Muscle layer of duodenum (tissue), 2 donors: Measurements from ENCODE around the gene MACO1.

ENCODE experiments used
- H3K27ac ChIP-seq: one replicate; pipeline ENCODE4 v1.7.0; 2013; ENCODE audit warnings: mild to moderate bottlenecking, low read length
- H3K27me3 ChIP-seq: one replicate; pipeline ENCODE4 v1.7.0; 2013; ENCODE audit warnings: low read depth, mild to moderate bottlenecking, control low read depth, low read length
- H3K36me3 ChIP-seq, 2 donors: one replicate each; pipeline ENCODE4 v1.7.0; 2013; ENCODE audit warnings: low read length in 2 of 2, control low read depth in 1 of 2, mild to moderate bottlenecking in 1 of 2; ENCODE audit not compliant: insufficient read depth in 2 of 2, control insufficient read depth in 1 of 2
- H3K4me1 ChIP-seq, 2 donors: one replicate each; pipeline ENCODE4 v1.7.0; 2013; ENCODE audit warnings: low read length in 2 of 2, mild to moderate bottlenecking in 2 of 2, control low read depth in 1 of 2, moderate library complexity in 1 of 2; ENCODE audit not compliant: insufficient read depth in 2 of 2, control insufficient read depth in 1 of 2
- H3K4me3 ChIP-seq, 2 donors: one replicate each; pipeline ENCODE4 v1.7.0; 2013; ENCODE audit warnings: low read length in 2 of 2, low read depth in 1 of 2, mild to moderate bottlenecking in 1 of 2
- H3K9me3 ChIP-seq, 2 donors: one replicate each; pipeline ENCODE4 v1.7.0; 2013; ENCODE audit warnings: low read length in 2 of 2, control low read depth in 1 of 2, mild to moderate bottlenecking in 1 of 2; ENCODE audit not compliant: control insufficient read depth in 1 of 2
- donor health status: healthy.

MACO1 gene

DNA sequence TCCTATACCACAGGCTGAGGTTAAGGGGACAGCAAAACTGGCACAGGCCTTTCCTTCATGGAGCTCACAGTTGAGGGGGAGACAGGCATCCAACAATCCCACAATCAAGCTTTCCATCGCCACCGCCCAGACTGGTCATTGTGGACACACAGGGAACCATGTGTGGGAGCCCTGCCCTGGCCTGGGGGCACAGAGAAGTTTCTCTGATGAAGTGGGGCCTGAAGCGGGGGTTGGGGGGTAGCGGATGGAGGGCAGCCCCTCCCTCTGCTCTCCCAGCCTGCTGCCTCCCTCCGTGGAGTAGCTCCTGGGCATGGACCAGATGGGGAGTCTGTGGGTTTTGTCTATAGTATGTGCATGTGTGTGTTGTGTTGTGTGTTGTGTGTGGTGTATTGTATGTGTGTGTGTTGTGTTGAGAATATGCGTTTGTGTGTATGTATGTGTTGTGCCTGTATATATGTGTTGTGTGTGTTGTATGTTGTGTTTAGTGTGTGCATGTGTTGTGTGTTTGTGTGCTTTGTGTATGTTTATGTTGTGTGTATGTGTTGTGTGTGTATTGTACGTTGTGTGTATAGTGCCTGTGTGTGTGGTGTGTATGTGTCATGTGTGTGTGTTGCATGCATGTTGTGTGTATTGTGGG, 98.3 kb downstream of the MACO1 start:
- H3K27me3 ChIP-seq, result no peaks in the 10 kb centered on the region

DNA sequence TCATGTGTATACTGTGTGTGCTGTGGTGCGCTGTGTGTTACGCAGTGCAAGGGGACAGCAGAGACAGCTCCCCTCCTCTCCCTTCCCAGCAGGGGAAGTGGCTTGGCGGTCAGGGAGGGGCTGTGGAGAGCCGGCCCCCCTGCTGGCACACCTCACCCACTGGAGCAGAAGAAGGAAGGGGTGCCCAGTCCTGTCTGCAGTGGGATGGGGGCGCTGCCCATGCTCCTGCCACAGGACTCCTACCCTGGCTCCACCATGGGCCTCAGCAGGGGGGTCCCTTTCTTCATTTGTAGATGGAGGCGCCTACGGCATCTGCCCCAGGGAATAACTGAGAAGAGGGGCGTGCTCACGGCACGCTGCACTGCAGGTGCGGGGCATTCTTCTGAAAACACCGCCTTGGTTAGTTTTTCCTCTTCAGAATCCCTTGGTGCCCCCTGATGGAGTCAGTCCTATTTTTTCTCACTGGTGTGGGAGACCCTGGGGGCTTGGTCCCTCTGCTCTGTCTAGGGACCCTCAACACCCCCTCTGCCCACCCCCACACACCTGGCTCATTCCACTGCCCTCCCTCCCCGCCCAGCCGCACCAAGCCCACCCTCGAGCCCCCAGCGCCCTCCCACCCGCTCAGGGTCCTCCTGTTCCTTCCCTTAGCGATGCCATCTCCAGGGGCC, 99.0 kb downstream of the MACO1 start:
- Histone ChIP-seq H3K4me1 (no peaks in the 10 kb centered on the region), H3K36me3 (no peaks in the 10 kb centered on the region), H3K4me3 (no peak overlapping the region), H3K27ac (no peak overlapping the region), H3K9me3 (peaks cover 0 to 7% of the 10 kb centered on the region in 2 donors), H3K27me3 (no peaks in the 10 kb centered on the region)

More for the DNA sequence above, 98.3 kb downstream of the MACO1 start:
- Histone ChIP-seq H3K9me3 (peaks cover 0 to 7% of the 10 kb centered on the region in 2 donors), H3K4me3 (no peak overlapping the region), H3K4me1 (no peaks in the 10 kb centered on the region), H3K36me3 (no peaks in the 10 kb centered on the region), H3K27ac (no peak overlapping the region)

DNA sequence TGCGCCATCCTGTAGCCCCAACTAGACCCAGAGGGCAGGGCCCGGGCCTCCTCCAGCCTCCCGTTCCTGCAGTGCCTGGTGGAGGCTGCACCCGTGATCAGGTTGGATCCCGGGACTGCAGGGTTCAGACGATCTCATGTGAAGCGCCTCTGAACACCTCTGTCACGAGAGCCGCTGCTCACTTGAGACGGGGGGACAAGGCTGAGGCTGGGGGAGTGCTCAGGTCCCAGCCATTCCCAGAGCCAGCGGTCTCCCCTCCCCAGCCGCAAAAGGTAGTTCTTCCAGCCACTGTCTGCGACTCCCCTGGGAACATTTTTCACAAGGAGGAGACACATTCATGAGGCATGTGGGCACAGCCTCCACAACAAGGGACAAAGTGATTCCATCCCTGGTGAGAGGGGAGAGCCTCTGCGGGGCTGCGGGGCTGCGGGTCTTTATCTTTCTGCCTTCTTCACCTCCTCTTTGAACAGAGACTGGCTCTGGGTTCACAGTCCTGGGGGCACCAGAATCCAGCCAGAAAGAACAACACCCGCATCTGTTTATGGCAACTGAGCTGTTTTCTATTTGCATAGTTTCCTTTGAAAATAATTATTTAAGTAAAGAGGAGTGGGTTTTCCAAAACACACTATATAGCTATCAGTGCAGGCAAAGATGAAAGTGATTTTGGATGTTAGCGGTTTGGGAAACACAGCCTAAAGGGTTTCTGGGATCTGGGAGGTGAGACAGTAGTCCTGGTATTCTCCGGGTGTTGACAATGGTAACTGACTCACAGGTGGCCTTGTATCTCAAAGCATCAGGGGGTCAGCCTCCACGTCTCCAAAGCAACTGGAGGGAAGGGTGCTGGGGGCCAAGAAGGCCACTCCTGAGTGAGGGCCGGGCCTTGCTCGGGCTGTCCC, 99.7 kb downstream of the MACO1 start:
- Histone ChIP-seq H3K27me3 (no peaks in the 10 kb centered on the region), H3K36me3 (no peaks in the 10 kb centered on the region), H3K4me1 (no peaks in the 10 kb centered on the region), H3K9me3 (peaks cover 0 to 2% of the 10 kb centered on the region in 2 donors), H3K4me3 (no peak overlapping the region), H3K27ac (no peak overlapping the region)

DNA sequence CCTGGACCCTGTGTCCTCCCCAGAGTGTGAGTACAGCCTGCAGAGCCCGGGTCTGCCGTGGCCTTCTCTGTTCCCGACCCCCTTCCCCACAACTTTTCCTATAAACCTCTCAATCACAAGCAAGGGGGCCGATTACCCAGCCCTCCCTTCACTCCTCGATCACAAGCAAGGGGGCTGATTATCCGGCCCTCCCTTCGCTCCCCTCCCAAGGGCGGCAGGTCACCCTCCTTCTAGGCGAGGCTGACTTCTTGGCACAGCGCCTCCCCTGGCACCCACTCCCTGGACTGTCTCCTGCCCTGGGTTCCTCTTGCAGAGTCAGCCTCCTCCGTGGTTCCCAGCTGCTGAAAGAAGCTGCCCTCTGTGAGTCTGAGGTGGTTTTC, 100.4 kb downstream of the MACO1 start:
- H3K27ac ChIP-seq, result no peak overlapping the region
- H3K4me1 ChIP-seq, result no peaks in the 10 kb centered on the region
- no peaks in the 10 kb centered on the region for H3K36me3 ChIP-seq
- H3K4me3 ChIP-seq, result no peak overlapping the region
- H3K27me3 ChIP-seq, result no peaks in the 10 kb centered on the region
- no peaks in the 10 kb centered on the region for H3K9me3 ChIP-seq

DNA sequence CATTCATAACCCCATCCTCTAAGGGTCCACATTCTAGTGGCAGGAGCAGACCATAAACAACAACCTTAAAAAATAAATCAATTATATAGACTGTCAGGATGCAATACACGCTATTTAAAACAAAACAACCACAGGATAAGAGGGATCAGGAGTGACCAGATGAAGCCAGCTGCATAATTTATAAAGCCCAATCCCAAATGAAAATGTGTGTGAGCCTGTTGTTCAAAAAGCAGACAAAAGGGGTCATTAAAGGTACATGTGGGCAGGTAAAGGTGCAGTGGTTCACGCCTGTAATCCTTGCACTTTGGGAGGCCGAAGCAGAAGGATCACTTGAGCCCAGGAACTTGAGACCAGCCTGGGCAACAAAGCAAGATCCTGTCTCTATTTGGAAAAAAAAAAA, 102.3 kb downstream of the MACO1 start:
- Histone ChIP-seq H3K4me3 (no peak overlapping the region), H3K27ac (no peak overlapping the region), H3K27me3 (no peaks in the 10 kb centered on the region), H3K36me3 (no peaks in the 10 kb centered on the region), H3K9me3 (no peaks in the 10 kb centered on the region), H3K4me1 (no peaks in the 10 kb centered on the region)

DNA sequence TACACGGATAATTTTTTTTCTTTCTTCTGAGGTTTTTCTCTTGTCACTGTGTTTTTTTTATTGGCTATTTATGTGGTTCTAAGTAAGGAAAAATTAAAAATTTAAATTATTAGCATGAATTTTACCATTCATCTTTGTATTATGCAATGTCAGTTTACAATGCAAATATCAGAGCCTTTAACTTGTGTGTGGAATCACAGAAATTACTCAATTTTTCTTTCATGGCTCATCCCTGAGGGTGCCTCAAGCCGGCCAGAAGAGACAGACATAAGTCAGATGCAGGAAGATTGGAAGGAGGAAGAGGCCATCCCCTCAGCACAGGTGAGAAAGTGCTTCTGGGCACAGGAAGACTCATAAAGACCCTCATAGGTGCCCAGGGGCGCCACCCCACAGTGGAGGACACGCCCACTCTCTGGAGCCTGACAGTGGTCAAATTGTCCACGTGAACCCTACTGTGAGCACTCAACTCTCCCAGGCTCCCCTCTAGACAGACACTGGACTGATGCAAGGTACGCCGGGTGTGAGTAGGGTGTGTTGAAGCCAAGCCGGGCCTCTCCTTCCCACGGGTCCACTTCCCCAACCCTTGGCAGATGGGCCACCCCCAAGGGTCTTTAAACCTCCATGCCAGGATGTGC, 103.2 kb downstream of the MACO1 start:
- no peaks in the 10 kb centered on the region for H3K27me3 ChIP-seq
- H3K4me3 ChIP-seq, result no peak overlapping the region
- no peak overlapping the region for H3K27ac ChIP-seq
- no peaks in the 10 kb centered on the region for H3K36me3 ChIP-seq
- H3K9me3 ChIP-seq, result no peaks in the 10 kb centered on the region
- H3K4me1 ChIP-seq, result no peaks in the 10 kb centered on the region

DNA sequence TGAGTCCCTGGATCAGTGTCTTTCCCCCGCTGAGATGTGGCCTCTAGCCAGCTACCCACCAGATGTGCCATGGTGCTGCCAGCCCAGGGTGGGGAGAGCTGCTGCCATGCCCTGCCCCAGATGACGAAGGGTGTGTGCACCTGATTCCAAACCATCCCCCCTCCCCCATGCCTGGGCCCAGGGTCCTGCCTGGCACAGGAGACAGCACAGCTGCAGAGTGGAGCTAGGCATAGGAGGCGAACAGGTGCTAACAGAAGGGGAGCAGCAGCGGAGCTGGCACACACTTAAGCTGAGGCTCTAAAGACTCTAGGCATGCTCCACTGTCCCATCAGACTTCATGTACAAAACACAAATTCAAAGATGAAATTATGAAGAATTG, 103.7 kb downstream of the MACO1 start:
- no peaks in the 10 kb centered on the region for H3K9me3 ChIP-seq
- H3K27ac ChIP-seq, result no peak overlapping the region
- H3K27me3 ChIP-seq, result no peaks in the 10 kb centered on the region
- no peak overlapping the region for H3K4me3 ChIP-seq
- no peaks in the 10 kb centered on the region for H3K4me1 ChIP-seq
- H3K36me3 ChIP-seq, result no peaks in the 10 kb centered on the region

DNA sequence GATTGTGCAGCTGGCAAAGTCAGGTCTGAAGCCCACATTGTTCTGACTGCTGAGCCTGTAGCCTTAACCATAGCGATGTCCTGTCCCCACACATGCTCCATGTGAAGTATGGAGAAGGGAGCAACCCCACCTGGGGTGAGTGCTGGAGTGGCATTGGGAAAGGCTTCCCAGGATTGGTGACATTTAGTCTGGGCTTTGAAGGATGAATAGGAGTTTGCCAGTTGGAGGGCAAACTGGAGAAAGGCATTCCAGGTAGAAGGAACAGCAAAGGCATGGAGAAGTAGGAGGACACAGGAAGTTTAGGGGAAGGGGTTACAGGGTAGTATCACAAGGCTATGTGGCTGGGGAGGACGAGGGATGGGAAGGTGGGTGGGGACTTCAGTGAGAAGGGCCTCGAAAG, 105.4 kb downstream of the MACO1 start:
- H3K4me1 ChIP-seq, result no peaks in the 10 kb centered on the region
- H3K36me3 ChIP-seq, result no peaks in the 10 kb centered on the region
- no peak overlapping the region for H3K4me3 ChIP-seq
- no peak overlapping the region for H3K27ac ChIP-seq
- no peaks in the 10 kb centered on the region for H3K9me3 ChIP-seq
- H3K27me3 ChIP-seq, result no peaks in the 10 kb centered on the region

DNA sequence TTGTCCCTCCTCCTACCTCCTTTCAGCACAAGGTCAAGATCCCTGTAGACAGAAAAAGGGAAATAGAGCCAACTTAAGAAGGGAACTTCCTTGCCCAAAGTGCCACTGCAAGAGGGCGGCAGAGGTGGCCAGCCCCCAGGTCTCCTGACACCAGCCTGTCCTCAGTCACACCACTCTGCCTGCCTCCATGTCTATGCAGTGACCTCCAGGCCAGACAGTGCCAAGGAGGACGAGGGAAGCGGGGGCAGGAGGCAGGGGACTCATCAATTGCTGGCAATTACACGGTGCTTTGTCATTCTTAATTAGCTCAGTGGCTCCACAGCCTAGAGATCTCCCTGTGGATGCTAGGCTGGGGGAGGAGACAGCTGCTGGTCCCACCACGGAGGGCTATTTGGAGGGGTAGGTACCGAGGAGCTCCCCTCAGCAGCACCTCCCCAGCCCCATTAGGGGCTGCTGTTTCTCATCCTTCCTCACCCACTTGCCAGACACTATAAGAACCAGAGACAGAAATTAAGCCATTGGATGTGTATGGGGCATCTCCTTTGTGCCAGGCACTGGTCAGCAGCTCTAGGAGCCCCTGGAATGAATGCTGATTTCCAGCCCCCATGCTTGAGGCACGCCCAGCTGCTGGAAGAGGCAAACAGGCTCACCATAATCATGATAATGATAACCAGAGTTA, 106.6 kb downstream of the MACO1 start:
- Histone ChIP-seq H3K27me3 (no peaks in the 10 kb centered on the region), H3K27ac (no peak overlapping the region), H3K4me3 (no peak overlapping the region), H3K9me3 (no peaks in the 10 kb centered on the region), H3K4me1 (no peaks in the 10 kb centered on the region), H3K36me3 (no peaks in the 10 kb centered on the region)

DNA sequence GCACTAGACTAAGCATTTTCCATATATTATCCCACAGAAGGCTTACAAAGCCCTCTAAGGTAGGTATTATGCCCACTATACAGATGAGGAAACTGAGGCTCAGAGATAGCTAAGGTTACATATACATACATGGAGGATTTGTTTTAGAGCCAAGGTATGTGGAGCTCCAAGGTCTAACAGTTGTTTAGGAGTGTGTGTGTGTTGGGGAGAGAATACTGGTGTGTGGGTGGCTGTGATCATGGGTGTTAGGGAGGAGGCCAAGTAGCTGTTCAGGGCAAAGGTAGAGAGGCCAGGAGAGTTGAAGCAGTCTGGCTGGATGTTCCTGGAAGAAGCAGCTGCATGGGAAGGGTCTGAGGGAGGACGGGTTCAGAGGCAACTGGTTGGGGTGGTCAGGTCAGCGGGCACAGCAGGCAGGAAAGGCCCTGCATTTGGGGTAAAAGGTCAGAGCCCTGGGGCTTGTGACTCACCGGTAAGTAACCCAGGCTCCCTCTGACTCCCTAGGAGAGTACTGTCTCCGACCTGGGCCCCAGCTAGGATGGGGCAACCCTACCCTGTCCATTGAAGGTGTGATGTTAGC, 107.6 kb downstream of the MACO1 start:
- no peaks in the 10 kb centered on the region for H3K36me3 ChIP-seq

More for the DNA sequence above, 107.6 kb downstream of the MACO1 start:
- H3K4me3 ChIP-seq, result no peak overlapping the region
- H3K4me1 ChIP-seq, result peaks cover 0 to 4% of the 10 kb centered on the region in 2 donors
- no peak overlapping the region for H3K27ac ChIP-seq
- H3K27me3 ChIP-seq, result no peaks in the 10 kb centered on the region
- no peaks in the 10 kb centered on the region for H3K9me3 ChIP-seq
